H1 (cell line): ENCODE results near the gene RNFT1.

Experiments used
- BRCA1 ChIP-seq: IDR thresholded peaks from 2 replicates; pipeline ENCODE4 v1.6.1; 2012; ENCODE audit warnings: low read depth, low read length, improper control_type of control experiment
- KDM5A ChIP-seq: fragments of 200-600 bp; IDR thresholded peaks from 2 replicates; pipeline ENCODE4 v1.7.1; 2012; ENCODE audit warnings: mild to moderate bottlenecking, low read length, inconsistent platforms, mixed read lengths
- TF ChIP-seq, protein P1 (sequence below), 3 experiments: IDR thresholded peaks; 1 replicate in 2 of 3; 2 replicates in 1 of 3; pipeline versions ENCODE4 v1.5.1 to v1.6.1; 2011; ENCODE audit warnings: low read length in 3 of 3, mild to moderate bottlenecking in 3 of 3, inconsistent platforms in 2 of 3, low read depth in 1 of 3, moderate library complexity in 1 of 3; ENCODE audit not compliant: insufficient read depth in 1 of 3; ENCODE audit errors: control extremely low read depth in 1 of 3

DNA sequence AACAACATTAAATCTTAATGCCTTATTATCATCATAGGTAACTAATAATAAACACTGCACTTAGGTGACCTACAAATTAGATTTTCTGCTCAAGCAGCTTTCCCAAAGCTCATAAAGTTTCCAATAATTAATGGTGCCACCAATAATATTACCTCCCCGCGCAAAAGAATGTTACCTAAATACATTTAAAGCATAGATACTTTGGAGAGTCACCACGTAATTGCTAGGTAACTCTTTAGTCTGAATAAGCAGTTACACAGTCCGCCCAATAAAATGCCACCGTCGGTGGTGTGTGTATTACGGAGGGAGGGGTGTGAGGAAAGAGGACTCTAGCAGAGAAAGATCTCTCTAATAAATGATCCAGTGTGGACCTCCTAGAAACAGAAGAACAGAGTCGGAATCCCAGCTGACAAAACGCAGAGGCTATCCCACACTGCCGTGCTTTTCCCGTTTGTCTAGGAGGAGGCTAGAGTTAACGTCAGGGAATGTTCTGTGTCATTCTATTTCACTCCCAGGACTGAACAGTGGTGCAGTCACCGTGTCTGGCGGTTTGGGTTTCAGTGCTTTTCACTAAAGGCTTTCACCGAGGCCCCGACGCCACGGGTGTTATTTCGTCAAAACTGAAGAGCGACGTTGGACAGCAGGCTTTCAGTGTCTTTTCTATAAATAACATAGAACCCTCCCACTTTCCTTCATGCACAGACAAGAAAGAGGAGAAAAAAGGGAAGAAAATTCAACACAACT lies 630 bp downstream of the RNFT1 start:
- TF ChIP-seq, protein P1, sequence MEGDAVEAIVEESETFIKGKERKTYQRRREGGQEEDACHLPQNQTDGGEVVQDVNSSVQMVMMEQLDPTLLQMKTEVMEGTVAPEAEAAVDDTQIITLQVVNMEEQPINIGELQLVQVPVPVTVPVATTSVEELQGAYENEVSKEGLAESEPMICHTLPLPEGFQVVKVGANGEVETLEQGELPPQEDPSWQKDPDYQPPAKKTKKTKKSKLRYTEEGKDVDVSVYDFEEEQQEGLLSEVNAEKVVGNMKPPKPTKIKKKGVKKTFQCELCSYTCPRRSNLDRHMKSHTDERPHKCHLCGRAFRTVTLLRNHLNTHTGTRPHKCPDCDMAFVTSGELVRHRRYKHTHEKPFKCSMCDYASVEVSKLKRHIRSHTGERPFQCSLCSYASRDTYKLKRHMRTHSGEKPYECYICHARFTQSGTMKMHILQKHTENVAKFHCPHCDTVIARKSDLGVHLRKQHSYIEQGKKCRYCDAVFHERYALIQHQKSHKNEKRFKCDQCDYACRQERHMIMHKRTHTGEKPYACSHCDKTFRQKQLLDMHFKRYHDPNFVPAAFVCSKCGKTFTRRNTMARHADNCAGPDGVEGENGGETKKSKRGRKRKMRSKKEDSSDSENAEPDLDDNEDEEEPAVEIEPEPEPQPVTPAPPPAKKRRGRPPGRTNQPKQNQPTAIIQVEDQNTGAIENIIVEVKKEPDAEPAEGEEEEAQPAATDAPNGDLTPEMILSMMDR (IDR thresholded peaks at IDR 0.05; ENCODE audit: control extremely low read depth in 1 of 3, insufficient read depth in 1 of 3, low read depth in 1 of 3, low read length in 3 of 3), result no peak
- TF ChIP-seq BRCA1 (no peak), KDM5A (no peak)
